IMR-90 (cell line): ENCODE measurements around the gene KCNK3. TPM values are rescaled to one million over a fixed set of nuclear protein-coding genes. Genes with fewer than 3 reads are reported as not detected.

Experiments used
- ATAC-seq: fragments of 200-7000 bp; cut with Tn5 transposase; 2 replicates; pipeline ENCODE4 v1.9.1; 2020; ENCODE audit warnings: low read depth, mild to moderate bottlenecking, moderate library complexity
- BruUV-seq: library from RNA; stranded (reverse); fragments of 400-500 nt; replicated peaks from 2 replicates; lab custom pipeline; 2021; lab: Mats Ljungman, UMichigan
- CTCF ChIA-PET: fragments of 300-600 bp; formaldehyde crosslinking; extraction: SDS; loops from one replicate; lab custom pipeline; 2021; ENCODE audit warnings: antibody characterized with exemption; lab: Yijun Ruan, JAX
- POLR2A ChIA-PET: fragments of 300-600 bp; sonication (Branson Sonifier 250); formaldehyde crosslinking; loops from one replicate; lab custom pipeline; 2022; ENCODE audit warnings: antibody characterized with exemption; ENCODE audit not compliant: unreplicated experiment; lab: Charles Lee
- DNase-seq: peaks from one replicate; pipeline ENCODE4 v3.0.0; 2013
- H2AFZ ChIP-seq: replicated peaks from 2 replicates; pipeline ENCODE3; 2013; ENCODE audit warnings: low read length, mild to moderate bottlenecking; ENCODE audit not compliant: poor library complexity
- H2AK5ac ChIP-seq: 2 replicates; pipeline ENCODE4 v1.6.1; 2013; ENCODE audit warnings: low read depth, low read length, inconsistent platforms
- H2AK9ac ChIP-seq: replicated peaks from 2 replicates; pipeline ENCODE3; 2013; ENCODE audit warnings: mild to moderate bottlenecking, low read depth, low read length, moderate library complexity; ENCODE audit not compliant: poor library complexity
- H2BK120ac ChIP-seq: 2 replicates; pipeline ENCODE4 v1.6.1; 2013; ENCODE audit warnings: low read depth, low read length, inconsistent platforms
- H2BK15ac ChIP-seq: 3 replicates; pipeline ENCODE4 v1.6.1; 2013; ENCODE audit warnings: low read depth, low read length, inconsistent platforms
- H2BK20ac ChIP-seq: 2 replicates; pipeline ENCODE4 v1.6.1; 2013; ENCODE audit warnings: low read depth, mild to moderate bottlenecking, inconsistent platforms, low read length, moderate library complexity
- H2BK5ac ChIP-seq: 2 replicates; pipeline ENCODE4 v1.6.1; 2013; ENCODE audit warnings: mild to moderate bottlenecking, low read depth, low read length, inconsistent platforms; ENCODE audit not compliant: poor library complexity, severe bottlenecking
- H3K14ac ChIP-seq: replicated peaks from 2 replicates; pipeline ENCODE4 v1.6.1; 2013; ENCODE audit warnings: low read depth, low read length, inconsistent platforms
- H3K18ac ChIP-seq: 2 replicates; pipeline ENCODE4 v1.6.1; 2013; ENCODE audit warnings: low read depth, low read length, control low read depth
- H3K23ac ChIP-seq: 2 replicates; pipeline ENCODE4 v1.6.1; 2013; ENCODE audit warnings: low read depth, low read length, inconsistent platforms
- H3K27ac ChIP-seq: 2 replicates; pipeline ENCODE4 v1.5.1; 2013; ENCODE audit warnings: mild to moderate bottlenecking, control low read depth, low read length; ENCODE audit not compliant: insufficient read depth
- H3K27me3 ChIP-seq: 2 replicates; pipeline ENCODE4 v1.6.1; 2013; ENCODE audit warnings: low read length; ENCODE audit not compliant: control insufficient read depth, insufficient read depth
- H3K36me3 ChIP-seq: 2 replicates; pipeline ENCODE4 v1.6.1; 2013; ENCODE audit warnings: low read length, mixed read lengths; ENCODE audit not compliant: control insufficient read depth, insufficient read depth
- H3K4ac ChIP-seq: 2 replicates; pipeline ENCODE4 v1.6.1; 2013; ENCODE audit warnings: low read depth, low read length, inconsistent platforms
- H3K4me1 ChIP-seq: 2 replicates; pipeline ENCODE4 v1.6.1; 2013; ENCODE audit warnings: low read length, mixed read lengths; ENCODE audit not compliant: control insufficient read depth, insufficient read depth
- H3K4me2 ChIP-seq: 2 replicates; pipeline ENCODE4 v1.6.1; 2013; ENCODE audit warnings: low read depth, mild to moderate bottlenecking, control low read depth, low read length, moderate library complexity
- H3K4me3 ChIP-seq: 2 replicates; pipeline ENCODE4 v1.5.1; 2013; ENCODE audit warnings: low read depth, mild to moderate bottlenecking, control low read depth, low read length, moderate library complexity; ENCODE audit not compliant: insufficient read depth
- H3K56ac ChIP-seq: 2 replicates; pipeline ENCODE4 v1.6.1; 2013; ENCODE audit warnings: low read length, inconsistent platforms; ENCODE audit not compliant: insufficient read depth; ENCODE audit errors: extremely low read depth
- H3K79me1 ChIP-seq, 2 experiments: 2 replicates each; pipeline ENCODE4 v1.6.1; 2013; ENCODE audit warnings: low read length in 2 of 2, inconsistent platforms in 1 of 2, low read depth in 1 of 2
- H3K9ac ChIP-seq: 2 replicates; pipeline ENCODE4 v1.6.1; 2013; ENCODE audit warnings: low read depth, low read length, control low read depth
- H3K9me1 ChIP-seq: 2 replicates; pipeline ENCODE4 v1.6.1; 2013; ENCODE audit warnings: low read length, inconsistent platforms; ENCODE audit not compliant: insufficient read depth
- H3K9me3 ChIP-seq: 2 replicates; pipeline ENCODE4 v1.6.1; 2013; ENCODE audit warnings: low read length; ENCODE audit not compliant: control insufficient read depth, insufficient read depth
- H4K20me1 ChIP-seq: 2 replicates; pipeline ENCODE4 v1.6.1; 2013; ENCODE audit warnings: low read length, inconsistent platforms; ENCODE audit not compliant: insufficient read depth
- H4K5ac ChIP-seq: 2 replicates; pipeline ENCODE4 v1.6.1; 2013; ENCODE audit warnings: mild to moderate bottlenecking, low read depth, low read length, control low read depth
- H4K8ac ChIP-seq, 2 experiments: 2 replicates each; pipeline ENCODE4 v1.6.1; 2013; ENCODE audit warnings: low read depth in 2 of 2, low read length in 2 of 2, control low read depth in 1 of 2, inconsistent platforms in 1 of 2
- H4K91ac ChIP-seq: 2 replicates; pipeline ENCODE4 v1.6.1; 2013; ENCODE audit warnings: low read depth, low read length, inconsistent platforms; ENCODE audit not compliant: insufficient read depth
- FOS ChIP-seq: fragments of 150-350 bp; IDR thresholded peaks from 2 replicates; pipeline ENCODE4 v1.6.1; 2016; ENCODE audit warnings: low read depth, low read length
- SMC3 ChIP-seq: fragments of 150-350 bp; IDR thresholded peaks from 2 replicates; pipeline ENCODE4 v1.6.1; 2016; ENCODE audit warnings: low read depth, mild to moderate bottlenecking, antibody characterized with exemption, low read length, moderate library complexity
- WGBS, 2 experiments: methylation state at CpG; one replicate each; pipeline versions ENCODE4 v1.1.5 to v1.1.7; 2013; ENCODE audit warnings: missing lambda C conversion rate in 2 of 2; ENCODE audit not compliant: insufficient read length in 1 of 2; ENCODE audit errors: extremely low coverage in 2 of 2; 5-methylcytosine and 5-hydroxymethylcytosine counted together
- dilution Hi-C: fragments of 300-500 bp; cut with HindIII; formaldehyde crosslinking; loops from one replicate; pipeline ENCODE4 v1.14.3; 2018; ENCODE audit warnings: low sequenced_read_pairs; ENCODE audit not compliant: unreplicated experiment
- in situ Hi-C: fragments of 300-500 bp; cut with MboI; formaldehyde crosslinking; loops from 3 replicates; pipeline ENCODE4 v1.14.3; 2019; ENCODE audit warnings: low sequenced_read_pairs, inconsistent platforms, mixed read lengths
- intact Hi-C: fragments of 100-400 bp; cut with micrococcal nuclease; formaldehyde crosslinking; loops from 2 replicates; pipeline ENCODE4 v1.10.0; 2022
- polyA plus RNA-seq, 3 experiments: library from polyadenylated mRNA; depleted of rRNA; stranded (reverse); fragments of >200 nt; gene quantifications; 2 replicates each; pipeline ENCODE4 v1.2.3, GENCODE V29; 2012; ENCODE audit warnings: low replicate concordance in 1 of 3
- total RNA-seq: library from RNA; depleted of rRNA; stranded (reverse); fragments of >200 nt; gene quantifications from 2 replicates; pipeline ENCODE4 v1.2.3, GENCODE V29; 2012

The KCNK3 gene
- total and polyA plus RNA-seq, 2 of the 4 experiments (the other 2 are of a cell fraction) = under 0.01 to 0.03 TPM

GRCh38 chr2:26767894-26768487 is 75.5 kb downstream of the KCNK3 start:
- intact Hi-C loops (no loop called here), dilution Hi-C loops (no loop called here), in situ Hi-C loops (no loop called here)
- TF ChIP-seq FOS (no peak), SMC3 (no peak)
- POLR2A ChIA-PET = no interaction called here
- Histone ChIP-seq H2AFZ (no peak overlapping the region), H3K9me3 (no peaks in the 10 kb centered on the region), H4K5ac (no peak overlapping the region), H2AK5ac (no peak overlapping the region), H3K4me1 (peaks cover 34% of the 10 kb centered on the region), H3K4me3 (no peak overlapping the region), H2BK5ac (no peak overlapping the region), H2BK120ac (no peak overlapping the region), H3K9me1 (peaks cover 47% of the 10 kb centered on the region), H4K20me1 (peaks cover 66% of the 10 kb centered on the region), H3K14ac (no peak overlapping the region), H2BK20ac (no peak overlapping the region), H3K4me2 (no peak overlapping the region), H3K27ac (no peak overlapping the region), H3K4ac (no peak overlapping the region), H2AK9ac (no peak overlapping the region), H3K23ac (no peak overlapping the region), H4K8ac (no peak overlapping the region), H3K36me3 (peaks cover 8% of the 10 kb centered on the region), H3K56ac (no peak overlapping the region), H3K18ac (no peak overlapping the region), H3K27me3 (no peaks in the 10 kb centered on the region), H4K91ac (no peak overlapping the region), H2BK15ac (no peak overlapping the region), H3K79me1 (peaks cover 58 to 93% of the 10 kb centered on the region in 2 experiments), H3K9ac (no peak overlapping the region)
- no peak for DNase-seq
- BruUV-seq = no TSS peak
- WGBS, 2 experiments = 94% methylated on average over 3 of the region's 5 CpGs; no CpG with 5 or more reads in 1 of the 2 experiments
- CTCF ChIA-PET = no interaction called here
- ATAC-seq = no peak
